ENCODE data around the gene ADGRA1. TPM values are rescaled to one million over a fixed set of nuclear protein-coding genes. Genes with fewer than 3 reads are reported as not detected.

The ADGRA1 gene
- total RNA-seq, 4 donors from 2014 or later = 0.13 TPM; not detected in 3

GRCh38 chr10:133060881-133061280, 26.8 kb upstream of the ADGRA1 start:
- no peak overlapping the region for H3K4me3 ChIP-seq
- no CpG with 5 or more reads among the region's 12 CpGs for WGBS, 2 donors (ENCODE audit: low coverage in 1 of 2)
- no peaks in the 10 kb centered on the region for H3K36me3 ChIP-seq
- H3K27me3 ChIP-seq = peaks cover 42% of the 10 kb centered on the region
- H3K9me3 ChIP-seq = no peaks in the 10 kb centered on the region
- TF ChIP-seq, protein P1, sequence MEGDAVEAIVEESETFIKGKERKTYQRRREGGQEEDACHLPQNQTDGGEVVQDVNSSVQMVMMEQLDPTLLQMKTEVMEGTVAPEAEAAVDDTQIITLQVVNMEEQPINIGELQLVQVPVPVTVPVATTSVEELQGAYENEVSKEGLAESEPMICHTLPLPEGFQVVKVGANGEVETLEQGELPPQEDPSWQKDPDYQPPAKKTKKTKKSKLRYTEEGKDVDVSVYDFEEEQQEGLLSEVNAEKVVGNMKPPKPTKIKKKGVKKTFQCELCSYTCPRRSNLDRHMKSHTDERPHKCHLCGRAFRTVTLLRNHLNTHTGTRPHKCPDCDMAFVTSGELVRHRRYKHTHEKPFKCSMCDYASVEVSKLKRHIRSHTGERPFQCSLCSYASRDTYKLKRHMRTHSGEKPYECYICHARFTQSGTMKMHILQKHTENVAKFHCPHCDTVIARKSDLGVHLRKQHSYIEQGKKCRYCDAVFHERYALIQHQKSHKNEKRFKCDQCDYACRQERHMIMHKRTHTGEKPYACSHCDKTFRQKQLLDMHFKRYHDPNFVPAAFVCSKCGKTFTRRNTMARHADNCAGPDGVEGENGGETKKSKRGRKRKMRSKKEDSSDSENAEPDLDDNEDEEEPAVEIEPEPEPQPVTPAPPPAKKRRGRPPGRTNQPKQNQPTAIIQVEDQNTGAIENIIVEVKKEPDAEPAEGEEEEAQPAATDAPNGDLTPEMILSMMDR (IDR thresholded peaks at IDR 0.05) = no peak
- no peak for TF ChIP-seq EP300 (IDR thresholded peaks at IDR 0.05)
- no peaks in the 10 kb centered on the region for H3K4me1 ChIP-seq
- no peak for ATAC-seq
- no peak overlapping the region for H3K27ac ChIP-seq

- WGBS, 2 donors (ENCODE audit: low coverage in 1 of 2) = 74 to 84% methylated on average over 3 to 13 of the region's 23 CpGs
- no peaks in the 10 kb centered on the region for H3K9me3 ChIP-seq
- H3K27me3 ChIP-seq = peaks cover 37% of the 10 kb centered on the region
- H3K27ac ChIP-seq = no peak overlapping the region
- H3K4me1 ChIP-seq = no peaks in the 10 kb centered on the region
- no peaks in the 10 kb centered on the region for H3K36me3 ChIP-seq
- no peak for TF ChIP-seq POLR2AphosphoS5 (IDR thresholded peaks at IDR 0.05)
- TF ChIP-seq, protein P1 (IDR thresholded peaks at IDR 0.05) = no peak
- no peak for TF ChIP-seq EP300 (IDR thresholded peaks at IDR 0.05)
- TF ChIP-seq POLR2A (IDR thresholded peaks at IDR 0.05) = no peak
- no peak overlapping the region for H3K4me3 ChIP-seq
- no peak for ATAC-seq
Observed at GRCh38 chr10:133061296-133062038, 26.3 kb upstream of the ADGRA1 start.

DNA sequence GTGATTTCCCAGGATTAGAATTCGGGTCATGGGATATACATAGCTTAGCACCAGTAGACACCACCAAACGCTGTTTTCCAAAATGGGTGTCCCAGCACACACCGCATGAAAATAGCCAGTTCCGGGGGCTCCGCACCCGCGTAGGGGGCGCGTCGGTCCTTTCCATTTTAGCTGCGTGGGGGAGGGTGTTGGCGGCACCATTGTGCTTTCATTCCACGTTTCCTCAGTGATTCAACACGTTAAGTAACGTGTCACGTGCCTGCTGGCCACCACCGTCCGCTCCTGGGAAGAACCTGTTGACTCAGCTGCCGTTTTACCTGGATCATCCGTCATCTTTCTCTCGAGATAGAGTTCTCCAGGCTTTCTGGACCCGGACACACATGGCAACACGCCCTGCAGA, 25.6 kb upstream of the ADGRA1 start:
- ATAC-seq = no peak
- H3K4me1 ChIP-seq = no peaks in the 10 kb centered on the region
- H3K27ac ChIP-seq = no peak overlapping the region
- peaks cover 30% of the 10 kb centered on the region for H3K27me3 ChIP-seq
- no peak overlapping the region for H3K4me3 ChIP-seq
- H3K36me3 ChIP-seq = no peaks in the 10 kb centered on the region
- no peaks in the 10 kb centered on the region for H3K9me3 ChIP-seq
- TF ChIP-seq, protein P1 (IDR thresholded peaks at IDR 0.05) = no peak
- no peak for TF ChIP-seq POLR2AphosphoS5 (IDR thresholded peaks at IDR 0.05)
- no peak for TF ChIP-seq POLR2A (IDR thresholded peaks at IDR 0.05)
- no peak for TF ChIP-seq EP300 (IDR thresholded peaks at IDR 0.05)
- 87% methylated on average over 11 to 12 of the region's 23 CpGs for WGBS, 2 donors (ENCODE audit: low coverage in 1 of 2)

DNA sequence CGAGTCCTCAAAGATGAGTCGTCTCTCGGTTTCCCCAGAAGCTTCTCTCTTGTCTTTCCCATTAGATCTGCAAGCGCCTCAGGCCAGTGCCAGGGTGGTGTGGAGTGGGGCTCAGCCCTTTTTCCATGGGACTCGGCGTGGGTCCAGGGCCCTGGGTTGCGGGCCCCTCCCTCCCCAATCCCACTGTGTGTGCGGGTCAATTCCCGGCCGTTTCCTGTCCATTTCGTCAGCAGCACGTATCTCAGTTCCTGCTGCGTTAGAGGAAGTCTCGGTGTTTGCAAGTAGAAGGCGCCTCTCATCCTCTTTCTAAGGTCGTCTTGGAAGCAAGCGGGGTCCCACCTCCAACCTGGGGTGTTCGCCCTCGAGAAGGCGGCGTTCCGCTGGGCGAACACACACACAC, 25.1 kb upstream of the ADGRA1 start:
- Histone ChIP-seq H3K36me3 (no peaks in the 10 kb centered on the region), H3K4me3 (no peak overlapping the region), H3K9me3 (no peaks in the 10 kb centered on the region), H3K27ac (no peak overlapping the region), H3K4me1 (no peaks in the 10 kb centered on the region), H3K27me3 (peaks cover 26% of the 10 kb centered on the region)
- ATAC-seq = no peak
- TF ChIP-seq EP300 (IDR thresholded peaks at IDR 0.05) (no peak), POLR2A (IDR thresholded peaks at IDR 0.05) (no peak), POLR2AphosphoS5 (IDR thresholded peaks at IDR 0.05) (no peak)
- TF ChIP-seq, protein P1 (IDR thresholded peaks at IDR 0.05) = no peak
- WGBS, 2 donors (ENCODE audit: low coverage in 1 of 2) = 64 to 73% methylated on average over 2 to 14 of the region's 23 CpGs
